ACHN (cell line): ENCODE data around the gene TBC1D10B.
"Not testable (repeated sequence)": the region's sequence is repeated elsewhere in the genome, so short reads cannot be mapped to it uniquely, and the experiment has no call there.

Experiments used
- DNase-seq: peaks from one replicate; pipeline ENCODE4 v3.0.0-alpha.2; 2015
- in situ Hi-C: cut with HindIII; loops from 2 replicates; pipeline ENCODE4 v1.10.0; 2017; ENCODE audit warnings: low sequenced_read_pairs, low pct_ligation_motif_present, low pct_unique_long_range_greater_than_20kb

The TBC1D10B gene

GRCh38 chr16:30346286-30346685 lies 24.0 kb downstream of the TBC1D10B start:
- DNase-seq: no peak
- in situ Hi-C loops: no loop called here

GRCh38 chr16:30343491-30343820 lies 26.8 kb downstream of the TBC1D10B start:
- in situ Hi-C loops, DNase-seq: not testable (repeated sequence)

- no peak for DNase-seq
- in situ Hi-C loops: no loop called here
Observed at GRCh38 chr16:30342751-30343490, 27.4 kb downstream of the TBC1D10B start.

- in situ Hi-C loops, DNase-seq: not testable (repeated sequence)
Observed at GRCh38 chr16:30341971-30342370, 28.3 kb downstream of the TBC1D10B start.

GRCh38 chr16:30340621-30341020 lies 29.7 kb downstream of the TBC1D10B start:
- in situ Hi-C loops: no loop called here
- DNase-seq: no peak

GRCh38 chr16:30338715-30339114 lies 31.6 kb downstream of the TBC1D10B start:
- in situ Hi-C loops, DNase-seq: not testable (repeated sequence)

- DNase-seq, in situ Hi-C loops: not testable (repeated sequence)
Observed at GRCh38 chr16:30337964-30338357, 32.3 kb downstream of the TBC1D10B start.

GRCh38 chr16:30335598-30336474 lies 34.5 kb downstream of the TBC1D10B start:
- DNase-seq: peak; percentile 64
- in situ Hi-C loops: no loop called here

GRCh38 chr16:30335028-30335597 lies 35.2 kb downstream of the TBC1D10B start:
- in situ Hi-C loops: not testable (repeated sequence)
- peak; percentile 90 for DNase-seq

GRCh38 chr16:30334473-30334989 lies 35.8 kb downstream of the TBC1D10B start:
- DNase-seq: peak; percentile 91
- in situ Hi-C loops: not testable (repeated sequence)

- DNase-seq, in situ Hi-C loops: not testable (repeated sequence)
Observed at GRCh38 chr16:30324220-30324619, 46.1 kb downstream of the TBC1D10B start.

- in situ Hi-C loops, DNase-seq: not testable (repeated sequence)
Observed at GRCh38 chr16:30318647-30319046, 51.6 kb downstream of the TBC1D10B start.

GRCh38 chr16:30310937-30311336 lies 59.4 kb downstream of the TBC1D10B start:
- in situ Hi-C loops, DNase-seq: not testable (repeated sequence)

- DNase-seq, in situ Hi-C loops: not testable (repeated sequence)
Observed at GRCh38 chr16:30309255-30309654, 61.0 kb downstream of the TBC1D10B start.
